ENCODE data around the gene CHMP4B. TPM values are rescaled to one million over a fixed set of nuclear protein-coding genes. Genes with fewer than 3 reads are reported as not detected.

Gene CHMP4B
- total RNA-seq, 1 experiment from 2014 or later: 203 TPM

DNA sequence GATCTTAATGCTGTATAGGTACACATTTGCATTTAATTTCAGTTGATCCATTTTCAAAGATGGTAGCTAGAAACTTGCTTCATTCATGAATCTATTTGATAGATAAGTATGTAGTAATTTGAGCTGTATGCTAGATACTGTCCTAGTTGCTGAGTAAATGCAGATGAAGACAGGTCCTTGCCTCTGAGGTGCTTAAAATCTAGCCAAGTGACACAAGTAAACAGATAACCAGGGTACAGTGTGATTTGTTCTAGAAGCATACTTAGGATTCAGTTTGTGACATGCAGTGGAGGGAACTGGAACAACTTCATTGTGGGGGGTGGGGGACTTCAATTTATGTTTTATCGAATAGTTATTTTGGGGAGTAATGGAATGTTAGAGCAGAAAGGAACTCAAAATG is 9.2 kb downstream of the CHMP4B start:
- H3K36me3 ChIP-seq (ENCODE audit: control insufficient read depth, insufficient read depth, low read length): 0 out of 2 replicates have a peak, but pooled peaks cover 2% of the 10 kb centered on the region
- CTCF ChIA-PET: no interaction called here
- H3K4me1 ChIP-seq: peaks cover 13% of the 10 kb centered on the region
- no peaks in the 10 kb centered on the region for H3K9me3 ChIP-seq
- no peak for DNase-seq
- Mint-ChIP-seq H3K4me1 (ENCODE audit: low read depth, unreplicated experiment) (peaks cover 22% of the 10 kb centered on the region), H3K4me3 (ENCODE audit: unreplicated experiment) (no peak overlapping the region), H3K36me3 (ENCODE audit: insufficient read depth, unreplicated experiment) (peaks cover 14% of the 10 kb centered on the region), H3K27me3 (ENCODE audit: insufficient read depth, unreplicated experiment) (no peaks in the 10 kb centered on the region), H3K27ac (ENCODE audit: unreplicated experiment) (no peak overlapping the region), H3K9me3 (ENCODE audit: unreplicated experiment) (no peaks in the 10 kb centered on the region)
- BruUV-seq (replicated peaks): no TSS peak
- TF ChIP-seq, protein P1, sequence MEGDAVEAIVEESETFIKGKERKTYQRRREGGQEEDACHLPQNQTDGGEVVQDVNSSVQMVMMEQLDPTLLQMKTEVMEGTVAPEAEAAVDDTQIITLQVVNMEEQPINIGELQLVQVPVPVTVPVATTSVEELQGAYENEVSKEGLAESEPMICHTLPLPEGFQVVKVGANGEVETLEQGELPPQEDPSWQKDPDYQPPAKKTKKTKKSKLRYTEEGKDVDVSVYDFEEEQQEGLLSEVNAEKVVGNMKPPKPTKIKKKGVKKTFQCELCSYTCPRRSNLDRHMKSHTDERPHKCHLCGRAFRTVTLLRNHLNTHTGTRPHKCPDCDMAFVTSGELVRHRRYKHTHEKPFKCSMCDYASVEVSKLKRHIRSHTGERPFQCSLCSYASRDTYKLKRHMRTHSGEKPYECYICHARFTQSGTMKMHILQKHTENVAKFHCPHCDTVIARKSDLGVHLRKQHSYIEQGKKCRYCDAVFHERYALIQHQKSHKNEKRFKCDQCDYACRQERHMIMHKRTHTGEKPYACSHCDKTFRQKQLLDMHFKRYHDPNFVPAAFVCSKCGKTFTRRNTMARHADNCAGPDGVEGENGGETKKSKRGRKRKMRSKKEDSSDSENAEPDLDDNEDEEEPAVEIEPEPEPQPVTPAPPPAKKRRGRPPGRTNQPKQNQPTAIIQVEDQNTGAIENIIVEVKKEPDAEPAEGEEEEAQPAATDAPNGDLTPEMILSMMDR (IDR thresholded peaks at IDR 0.05; ENCODE audit: insufficient read depth in 1 of 2, low read depth in 1 of 2, low read length in 1 of 2, severe bottlenecking in 1 of 2, unreplicated experiment in 1 of 2): no peak
- intact Hi-C loops (cut with micrococcal nuclease; ENCODE audit: unreplicated experiment): no loop called here
- no peaks in the 10 kb centered on the region for H3K27me3 ChIP-seq (replicated peaks; ENCODE audit: control insufficient read depth, insufficient read depth, low read length)
- H3K4me3 ChIP-seq (ENCODE audit: low read depth, low read length): no peak overlapping the region
- POLR2A ChIA-PET: no interaction called here

DNA sequence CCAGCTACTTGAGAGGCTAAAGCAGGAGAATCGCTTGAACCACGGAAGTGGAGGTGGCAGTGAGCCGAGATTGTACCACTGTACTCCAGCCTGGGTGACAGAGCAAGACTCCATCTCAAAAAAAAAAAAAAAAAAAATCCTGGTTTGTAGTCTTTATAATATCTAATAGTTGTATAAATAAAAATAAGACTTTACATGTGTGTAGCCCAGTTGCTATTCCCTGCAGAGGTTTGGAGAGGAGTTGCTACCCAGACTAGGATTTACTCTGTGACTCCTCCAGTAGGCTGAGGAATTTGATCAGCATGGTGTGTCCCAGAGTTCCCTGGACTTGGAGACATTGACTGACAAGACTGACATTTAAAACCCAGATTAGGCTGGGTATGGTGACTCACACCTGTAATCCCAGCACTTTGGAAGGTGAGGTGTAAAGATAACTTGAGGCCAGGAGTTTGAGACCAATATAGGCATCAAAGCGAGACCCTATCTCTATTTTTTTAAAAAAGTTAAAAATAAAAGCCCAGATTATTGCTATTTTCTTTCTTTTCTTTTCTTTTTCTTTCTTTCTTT is 10.2 kb downstream of the CHMP4B start:
- H3K36me3 Mint-ChIP-seq (ENCODE audit: insufficient read depth, unreplicated experiment): peaks cover 13% of the 10 kb centered on the region
- no peaks in the 10 kb centered on the region for H3K9me3 Mint-ChIP-seq (ENCODE audit: unreplicated experiment)
- peaks cover 31% of the 10 kb centered on the region for H3K4me1 Mint-ChIP-seq (ENCODE audit: low read depth, unreplicated experiment)
- H3K36me3 ChIP-seq (ENCODE audit: control insufficient read depth, insufficient read depth, low read length): no peaks in the 10 kb centered on the region
- intact Hi-C loops (cut with micrococcal nuclease; ENCODE audit: unreplicated experiment): no loop called here
- H3K27me3 ChIP-seq (replicated peaks; ENCODE audit: control insufficient read depth, insufficient read depth, low read length): no peaks in the 10 kb centered on the region
- BruUV-seq (replicated peaks): no TSS peak
- H3K9me3 ChIP-seq: no peaks in the 10 kb centered on the region
- H3K27me3 Mint-ChIP-seq (ENCODE audit: insufficient read depth, unreplicated experiment): no peaks in the 10 kb centered on the region
- H3K4me1 ChIP-seq: peaks cover 23% of the 10 kb centered on the region
- POLR2A ChIA-PET: no interaction called here
- no peak overlapping the region for H3K4me3 ChIP-seq (ENCODE audit: low read depth, low read length)
- CTCF ChIA-PET: no interaction called here
- no peak overlapping the region for H3K4me3 Mint-ChIP-seq (ENCODE audit: unreplicated experiment)
- no peak for DNase-seq
- TF ChIP-seq, protein P1 (IDR thresholded peaks at IDR 0.05; ENCODE audit: insufficient read depth in 1 of 2, low read depth in 1 of 2, low read length in 1 of 2, severe bottlenecking in 1 of 2, unreplicated experiment in 1 of 2): no peak
- no peak overlapping the region for H3K27ac Mint-ChIP-seq (ENCODE audit: unreplicated experiment)

DNA sequence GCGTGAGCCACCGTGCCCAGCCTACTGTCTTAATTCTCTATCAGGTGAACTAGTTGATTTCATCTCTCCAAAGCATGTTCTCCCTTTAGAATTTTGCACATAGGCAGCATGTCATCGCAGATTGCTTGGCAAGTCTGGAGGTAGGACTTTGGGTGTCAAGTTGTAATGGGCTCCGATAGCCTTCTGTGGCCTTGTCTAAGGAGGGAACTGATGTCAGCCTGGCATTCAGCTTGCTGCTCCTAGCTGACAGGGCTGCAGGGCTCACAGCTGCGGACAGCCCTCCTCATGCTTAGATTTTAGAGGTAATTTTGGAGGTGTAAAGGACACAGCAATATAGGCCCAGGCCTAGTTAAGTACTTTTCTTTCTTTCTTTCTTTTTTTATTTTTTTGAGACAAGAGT is 11.3 kb downstream of the CHMP4B start:
- DNase-seq: no peak
- Histone ChIP-seq H3K9me3 (no peaks in the 10 kb centered on the region), H3K4me1 (peaks cover 34% of the 10 kb centered on the region), H3K27me3 (replicated peaks; ENCODE audit: control insufficient read depth, insufficient read depth, low read length) (no peaks in the 10 kb centered on the region), H3K4me3 (ENCODE audit: low read depth, low read length) (no peak overlapping the region), H3K36me3 (ENCODE audit: control insufficient read depth, insufficient read depth, low read length) (no peaks in the 10 kb centered on the region)
- Mint-ChIP-seq H3K27ac (ENCODE audit: unreplicated experiment) (no peak overlapping the region), H3K27me3 (ENCODE audit: insufficient read depth, unreplicated experiment) (no peaks in the 10 kb centered on the region), H3K9me3 (ENCODE audit: unreplicated experiment) (no peaks in the 10 kb centered on the region), H3K4me3 (ENCODE audit: unreplicated experiment) (no peak overlapping the region), H3K36me3 (ENCODE audit: insufficient read depth, unreplicated experiment) (peaks cover 13% of the 10 kb centered on the region), H3K4me1 (ENCODE audit: low read depth, unreplicated experiment) (peaks cover 39% of the 10 kb centered on the region)
- intact Hi-C loops (cut with micrococcal nuclease; ENCODE audit: unreplicated experiment): no loop called here
- no TSS peak for BruUV-seq (replicated peaks)
- CTCF ChIA-PET: no interaction called here
- TF ChIP-seq, protein P1 (IDR thresholded peaks at IDR 0.05; ENCODE audit: insufficient read depth in 1 of 2, low read depth in 1 of 2, low read length in 1 of 2, severe bottlenecking in 1 of 2, unreplicated experiment in 1 of 2): no peak
- POLR2A ChIA-PET: interaction anchor here (0.6 kb wide), 1 partner anchor 11 kb away, joined by 4 read pairs; the partner anchor contains the start of gene CHMP4B

Data from Caco-2 (cell line).